Urinary bladder (tissue), 4 donors: ENCODE measurements around the gene CCR5. TPM values are rescaled to one million over a fixed set of nuclear protein-coding genes. Genes with fewer than 3 reads are reported as not detected.
"Not testable (repeated sequence)": the region's sequence is repeated elsewhere in the genome, so short reads cannot be mapped to it uniquely, and the experiment has no call there.

Experiments
- DNase-seq: peaks from one replicate; pipeline ENCODE4 v3.0.0-alpha.2; 2015; ENCODE audit errors: extremely low spot score
- H3K27ac ChIP-seq: one replicate; pipeline ENCODE4 v1.5.1; 2013; ENCODE audit warnings: low read depth, mild to moderate bottlenecking, moderate library complexity
- H3K36me3 ChIP-seq: one replicate; pipeline ENCODE4 v1.6.1; 2013; ENCODE audit warnings: mild to moderate bottlenecking, moderate library complexity; ENCODE audit not compliant: insufficient read depth
- H3K4me1 ChIP-seq: one replicate; pipeline ENCODE4 v1.6.1; 2013; ENCODE audit warnings: mild to moderate bottlenecking, moderate library complexity; ENCODE audit not compliant: insufficient read depth
- H3K4me3 ChIP-seq: one replicate; pipeline ENCODE4 v1.5.1; 2013; ENCODE audit warnings: low read depth, low read length
- WGBS: extraction: QIAGEN DNeasy Blood & Tissue Kit; methylation state at CpG from one replicate; pipeline ENCODE4 v1.1.7; 2013; 5-methylcytosine and 5-hydroxymethylcytosine counted together
- polyA plus RNA-seq: library from polyadenylated mRNA; stranded (reverse); fragments of 200-250 nt; gene quantifications from one replicate; pipeline ENCODE4 v1.2.3, GENCODE V29; 2013
- total RNA-seq: library from RNA; depleted of rRNA; stranded (reverse); fragments of >200 nt; gene quantifications from one replicate; pipeline ENCODE4 v1.2.3, GENCODE V29; 2014
- donor health status: healthy with polysubstance abuse.
- donor health status: healthy.

The CCR5 gene
- total RNA-seq (1.4 TPM), polyA plus RNA-seq (1.0 TPM)

GRCh38 chr3:46370839-46371518 is at the start of gene CCR5:
Gene CCR5, plus strand, starts transcription at chr3:46370946. Its CDS starts 1,957 bp downstream, at chr3:46372903.
- no peaks in the 10 kb centered on the region for H3K36me3 ChIP-seq
- H3K4me1 ChIP-seq: no peaks in the 10 kb centered on the region
- no peak within 1 kb of the TSS for H3K27ac ChIP-seq
- H3K4me3 ChIP-seq: no peak within 1 kb of the TSS
- no peak for DNase-seq
- 32% methylated on average over 5 of the region's 5 CpGs for WGBS

DNA sequence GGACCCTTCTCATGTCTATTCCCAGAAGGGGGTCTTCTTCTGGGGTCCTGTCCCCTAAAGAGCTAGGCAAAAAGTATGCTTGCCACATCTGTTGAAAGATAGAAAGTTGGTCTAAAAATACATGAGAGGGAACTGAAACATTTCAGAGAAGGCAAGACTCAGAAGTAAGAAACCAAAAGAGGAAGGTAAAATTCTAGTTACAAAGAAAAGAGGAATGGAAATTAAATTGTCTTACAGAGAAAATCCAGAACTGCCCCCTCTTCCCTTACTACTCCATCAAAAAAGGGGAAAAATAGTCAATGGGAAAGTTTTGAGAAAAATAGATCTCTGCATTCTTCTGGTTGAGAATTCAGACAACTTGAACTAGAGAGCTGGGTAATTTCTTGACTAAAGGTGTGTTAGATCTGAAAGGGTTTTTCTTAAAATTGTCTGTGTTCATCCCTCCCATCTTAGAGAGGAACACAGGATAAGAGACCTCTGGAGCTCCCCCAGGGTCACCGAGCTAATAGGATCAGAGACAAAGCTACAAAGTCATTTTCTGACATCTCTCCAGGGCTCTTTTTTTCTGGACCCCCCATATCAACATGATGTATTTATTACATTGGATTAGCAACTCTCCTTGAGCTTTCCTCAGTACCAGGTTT is 49.2 kb upstream of the CCR5 start:
- Histone ChIP-seq H3K36me3 (no peaks in the 10 kb centered on the region), H3K4me3 (no peak overlapping the region), H3K4me1 (no peaks in the 10 kb centered on the region), H3K27ac (no peak overlapping the region)
- WGBS: 71% methylated on average over 1 of the region's 1 CpG
- no peak for DNase-seq

- no peak overlapping the region for H3K27ac ChIP-seq
- no peak overlapping the region for H3K4me3 ChIP-seq
- WGBS: 63% methylated on average over 2 of the region's 2 CpGs
- no peaks in the 10 kb centered on the region for H3K4me1 ChIP-seq
- H3K36me3 ChIP-seq: no peaks in the 10 kb centered on the region
- no peak for DNase-seq
Measured at GRCh38 chr3:46324036-46324435, 46.7 kb upstream of the CCR5 start.

DNA sequence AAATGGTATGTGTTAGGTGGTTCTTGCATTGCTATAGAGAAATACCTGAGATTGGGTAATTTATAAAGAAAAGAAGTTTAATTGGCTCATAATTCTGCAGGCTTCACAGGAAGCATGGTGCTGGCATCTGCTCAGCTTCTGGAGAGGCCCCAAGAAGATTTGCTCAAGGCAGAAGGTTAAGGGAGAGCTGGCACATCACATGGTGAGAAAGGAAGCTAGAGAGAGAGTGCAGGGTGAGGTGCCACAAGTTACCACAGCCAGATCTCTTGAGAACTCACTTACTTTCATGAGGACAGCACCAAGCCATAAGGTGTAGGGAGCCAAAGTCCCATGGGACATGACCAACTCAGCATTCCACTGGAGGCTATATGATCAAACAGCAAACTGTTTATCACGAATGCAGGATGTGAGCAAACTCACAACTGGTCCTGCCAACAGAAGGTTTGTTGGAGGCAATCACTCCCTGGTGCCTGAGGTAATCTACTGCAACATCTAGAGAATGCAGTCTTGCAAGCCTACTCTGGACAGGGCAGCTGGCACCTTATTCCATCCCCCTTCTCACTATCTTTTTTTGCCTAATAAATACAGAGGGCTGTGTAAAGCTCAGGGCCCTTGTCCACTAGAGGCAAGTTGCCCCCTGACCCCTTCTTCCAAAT is 45.0 kb upstream of the CCR5 start:
- no peaks in the 10 kb centered on the region for H3K36me3 ChIP-seq
- DNase-seq: no peak
- no peaks in the 10 kb centered on the region for H3K4me1 ChIP-seq
- WGBS: 66% methylated on average over 1 of the region's 1 CpG
- H3K27ac ChIP-seq: no peak overlapping the region
- H3K4me3 ChIP-seq: no peak overlapping the region

DNA sequence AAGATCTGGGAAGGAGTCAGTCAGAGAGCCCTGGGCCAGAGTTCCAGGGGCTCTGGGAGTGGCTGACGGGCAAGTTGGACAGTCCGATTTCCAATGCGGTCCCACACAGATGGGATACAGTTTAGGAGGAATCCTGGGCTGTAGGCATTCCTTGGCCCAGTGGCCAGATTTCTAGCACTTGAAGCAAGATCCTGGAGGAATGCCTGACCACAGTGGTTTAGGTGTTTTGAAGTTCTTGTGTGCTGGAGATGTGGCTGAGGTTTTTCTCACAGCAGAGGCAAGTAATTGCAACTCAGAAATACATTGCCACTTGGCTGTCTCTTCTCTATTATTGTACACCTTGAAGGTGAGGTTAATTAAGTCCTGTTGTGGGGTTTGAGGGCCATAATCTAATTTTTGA is 40.1 kb upstream of the CCR5 start:
- H3K27ac ChIP-seq, H3K36me3 ChIP-seq, H3K4me1 ChIP-seq, H3K4me3 ChIP-seq, DNase-seq: not testable (repeated sequence)
- 93% methylated on average over 3 of the region's 3 CpGs for WGBS

DNA sequence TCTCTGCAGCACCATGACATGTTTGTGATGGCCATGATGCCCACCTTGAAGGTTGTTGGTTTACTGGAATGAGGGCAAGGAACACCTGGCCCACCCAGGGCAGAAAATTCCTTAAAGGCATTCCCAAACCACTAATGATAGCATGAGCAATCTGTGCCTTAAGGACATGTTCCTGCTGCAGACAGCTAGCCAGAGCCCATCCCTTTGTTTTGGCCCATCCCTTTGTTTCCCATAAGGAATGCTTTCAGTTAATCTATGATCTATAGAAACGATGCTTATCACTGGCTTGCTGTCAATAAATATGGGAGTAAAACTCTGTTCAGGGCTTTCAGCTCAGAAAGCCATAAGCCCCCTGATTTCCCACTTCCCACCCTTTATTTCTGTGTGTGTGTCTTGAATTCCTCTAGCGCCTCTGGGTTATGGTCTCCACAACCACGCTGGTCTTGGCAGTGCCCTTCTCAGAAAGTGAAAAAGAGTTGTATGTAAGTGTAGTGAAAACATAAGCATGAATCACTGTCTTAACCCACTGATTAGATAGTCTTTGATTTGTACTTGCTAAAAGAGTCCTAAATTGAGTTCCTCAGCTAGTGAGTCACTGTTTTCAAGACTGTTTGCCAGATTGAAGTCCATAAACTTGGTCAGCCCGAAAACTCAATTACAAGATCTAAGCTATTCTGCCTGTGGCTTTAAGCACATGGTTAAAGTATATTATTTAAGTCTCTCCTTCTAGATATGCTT is 35.8 kb upstream of the CCR5 start:
- 30% methylated on average over 4 of the region's 4 CpGs for WGBS
- DNase-seq: no peak
- Histone ChIP-seq H3K27ac (no peak overlapping the region), H3K4me3 (no peak overlapping the region), H3K4me1 (no peaks in the 10 kb centered on the region), H3K36me3 (no peaks in the 10 kb centered on the region)

DNA sequence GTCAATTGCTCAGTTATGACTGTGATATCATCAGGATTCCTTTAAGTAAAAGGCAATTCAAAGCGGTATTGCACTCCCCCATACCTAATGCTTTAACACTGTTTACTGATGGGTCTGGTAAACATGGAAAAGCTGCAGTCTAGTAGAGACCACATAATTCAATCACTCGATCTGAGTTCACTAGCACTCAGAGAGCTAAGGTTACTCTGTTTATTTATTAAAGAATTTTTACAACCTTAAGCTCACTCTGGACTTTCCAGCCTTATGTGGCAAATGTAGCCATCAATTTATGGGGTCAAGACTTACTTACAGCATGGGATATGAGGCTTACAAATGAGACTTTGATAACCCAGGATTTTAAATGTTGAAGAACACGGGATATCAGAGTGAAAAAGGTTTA is 35.2 kb upstream of the CCR5 start:
- Histone ChIP-seq H3K4me3 (no peak overlapping the region), H3K4me1 (no peaks in the 10 kb centered on the region), H3K36me3 (no peaks in the 10 kb centered on the region), H3K27ac (no peak overlapping the region)
- DNase-seq: no peak
- 36% methylated on average over 3 of the region's 3 CpGs for WGBS

DNA sequence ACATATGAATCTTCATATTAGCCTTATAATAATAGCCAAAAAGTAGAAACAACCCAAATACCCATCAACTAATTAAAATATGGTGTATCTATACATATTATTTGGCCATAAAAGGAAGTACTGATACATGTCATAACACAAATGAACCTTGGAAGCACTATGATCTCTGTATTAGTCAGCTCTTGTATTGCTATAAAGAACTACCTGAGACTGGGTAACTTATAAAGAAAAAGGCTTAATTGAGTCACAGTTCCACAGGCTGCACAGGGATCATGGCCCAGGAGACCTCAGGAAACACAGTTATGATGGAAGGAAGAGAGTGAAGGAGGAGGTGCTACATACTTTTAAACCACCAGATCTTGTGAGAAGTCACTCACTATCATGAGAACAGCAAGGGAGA is 32.8 kb upstream of the CCR5 start:
- Histone ChIP-seq H3K36me3 (no peaks in the 10 kb centered on the region), H3K4me3 (no peak overlapping the region), H3K4me1 (no peaks in the 10 kb centered on the region), H3K27ac (no peak overlapping the region)
- no peak for DNase-seq

GRCh38 chr3:46338840-46339239 is 31.9 kb upstream of the CCR5 start:
- Histone ChIP-seq H3K36me3 (no peaks in the 10 kb centered on the region), H3K4me1 (no peaks in the 10 kb centered on the region), H3K4me3 (no peak overlapping the region), H3K27ac (no peak overlapping the region)
- WGBS: 95% methylated on average over 1 of the region's 1 CpG
- DNase-seq: no peak

DNA sequence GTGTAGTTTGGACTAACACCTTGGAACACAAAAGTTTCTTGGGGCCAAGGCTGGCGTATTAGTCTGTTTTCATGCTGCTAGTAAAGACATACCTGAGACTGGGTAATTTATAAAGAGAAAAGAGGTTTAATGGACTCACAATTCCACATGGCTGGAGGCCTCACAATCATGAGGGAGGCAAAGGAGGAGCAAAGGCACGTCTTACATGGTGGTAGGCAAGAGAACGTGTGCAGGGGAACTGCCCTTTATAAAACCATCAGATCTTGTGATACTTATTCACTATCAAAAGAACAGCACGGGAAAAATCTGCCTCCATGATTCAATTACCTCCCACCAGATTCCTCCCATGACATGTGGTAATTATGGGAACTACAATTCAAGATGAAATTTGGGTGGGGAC is 26.3 kb upstream of the CCR5 start:
- 79% methylated on average over 4 of the region's 4 CpGs for WGBS
- H3K36me3 ChIP-seq: no peaks in the 10 kb centered on the region

DNA sequence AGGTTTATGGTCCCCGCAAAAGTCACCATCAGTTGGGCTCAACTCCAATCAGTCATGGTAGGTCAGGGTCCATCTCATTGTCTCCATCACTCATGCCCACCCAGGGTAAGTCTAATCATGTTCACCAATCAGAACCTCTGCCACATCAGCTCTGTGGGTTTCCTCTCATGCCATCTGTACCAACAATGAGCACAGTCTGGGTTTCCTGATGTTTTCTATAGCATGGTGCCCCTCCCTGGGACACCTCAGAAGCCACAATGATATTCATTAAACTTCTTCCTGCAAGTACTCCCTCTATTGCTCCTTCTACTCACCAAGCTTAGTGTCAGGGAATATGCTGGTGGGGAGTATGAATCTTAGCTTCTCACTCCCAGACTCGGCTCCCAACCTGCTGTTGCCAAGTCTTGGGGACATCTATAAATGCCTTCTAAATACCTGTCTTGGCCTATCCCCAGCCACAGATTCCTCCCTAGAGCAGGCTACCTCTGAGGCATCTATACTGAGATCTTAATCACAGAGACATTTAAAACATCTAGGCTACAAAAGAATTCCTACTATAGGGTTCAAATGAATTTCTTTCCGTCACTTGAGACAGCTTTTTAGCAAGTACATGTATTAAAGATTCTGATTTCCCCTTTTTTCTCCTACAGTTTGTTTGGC is 21.8 kb upstream of the CCR5 start:
- Histone ChIP-seq H3K4me3 (no peak overlapping the region), H3K4me1 (no peaks in the 10 kb centered on the region), H3K36me3 (no peaks in the 10 kb centered on the region), H3K27ac (no peak overlapping the region)
- 87% methylated on average over 3 of the region's 3 CpGs for WGBS
- DNase-seq: no peak

More for the DNA sequence above, 26.3 kb upstream of the CCR5 start:
- Histone ChIP-seq H3K4me1 (no peaks in the 10 kb centered on the region), H3K27ac (no peak overlapping the region), H3K4me3 (no peak overlapping the region)
- no peak for DNase-seq

DNA sequence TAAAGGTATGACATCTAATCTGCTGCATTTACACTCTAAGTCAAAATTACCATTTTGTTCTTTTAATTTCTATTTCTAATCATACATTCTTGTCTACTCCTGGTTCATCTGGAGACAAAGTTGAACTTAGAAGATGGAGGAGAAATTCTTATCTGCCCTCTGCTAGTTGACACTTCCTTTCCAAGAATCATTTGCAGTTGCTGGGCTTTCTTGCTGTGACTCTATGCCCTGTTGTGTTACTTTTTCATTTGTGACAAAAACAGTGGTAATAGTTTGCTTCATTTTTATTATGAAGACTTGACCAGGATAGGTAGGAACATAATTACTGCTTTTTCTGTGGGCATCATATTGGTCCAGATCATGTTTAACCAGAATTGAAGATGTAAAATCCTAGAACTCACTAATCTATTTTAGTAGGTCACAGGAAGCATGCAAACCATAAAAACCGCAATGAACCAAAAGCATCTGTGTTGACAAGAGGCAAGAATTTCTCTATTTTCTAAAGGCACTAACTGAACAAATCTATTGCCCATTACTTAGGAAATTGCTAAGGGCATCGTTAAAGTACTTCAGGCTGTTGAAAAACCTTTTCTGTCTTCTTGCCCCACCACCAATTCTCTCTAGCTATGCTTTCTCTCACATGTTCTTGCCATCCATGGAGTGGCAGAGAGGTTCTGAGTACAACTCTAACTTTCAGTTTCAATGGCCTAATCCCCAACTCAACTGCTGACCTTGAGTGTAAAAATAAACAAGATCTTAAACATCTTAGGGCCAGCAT is 21.1 kb upstream of the CCR5 start:
- no peak overlapping the region for H3K4me3 ChIP-seq
- no peak overlapping the region for H3K27ac ChIP-seq
- H3K36me3 ChIP-seq: no peaks in the 10 kb centered on the region
- no peak for DNase-seq
- WGBS: 67% methylated on average over 2 of the region's 2 CpGs
- no peaks in the 10 kb centered on the region for H3K4me1 ChIP-seq

DNA sequence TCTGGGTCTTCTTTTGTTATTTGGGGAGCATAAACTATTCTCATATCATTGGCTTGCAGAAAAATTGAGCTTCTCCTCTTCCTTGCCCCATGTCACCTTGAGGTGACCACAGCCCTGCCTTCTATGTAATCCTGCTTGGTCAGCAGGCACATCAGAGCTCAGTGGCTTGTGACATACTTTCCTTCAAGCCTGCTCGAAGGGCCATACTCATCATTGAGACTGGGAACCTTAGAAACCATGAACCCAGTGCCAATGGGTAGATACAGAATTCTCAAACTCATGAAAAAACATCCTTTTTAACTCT is 20.5 kb upstream of the CCR5 start:
- 73% methylated on average over 1 of the region's 1 CpG for WGBS
- Histone ChIP-seq H3K27ac (no peak overlapping the region), H3K4me1 (no peaks in the 10 kb centered on the region), H3K36me3 (no peaks in the 10 kb centered on the region), H3K4me3 (no peak overlapping the region)
- no peak for DNase-seq
